Astrocyte (in vitro differentiated cells and primary cell): ENCODE measurements around the gene DUSP5.

Experiments
- CTCF ChIP-seq: IDR thresholded peaks from 2 replicates; pipeline ENCODE4 v1.5.1; 2011; ENCODE audit warnings: low read depth, mild to moderate bottlenecking, inconsistent platforms, low read length, moderate library complexity; ENCODE audit not compliant: insufficient read depth
- EZH2 ChIP-seq: IDR thresholded peaks from 2 replicates; pipeline ENCODE4 v1.6.1; 2012; ENCODE audit warnings: mild to moderate bottlenecking, low read length, inconsistent platforms; ENCODE audit not compliant: insufficient read depth

GRCh38 chr10:110516815-110517492 is 19.2 kb downstream of the DUSP5 start:
- TF ChIP-seq CTCF = no peak
- no peak for TF ChIP-seq EZH2
